Bronchial epithelial cell (primary cell): ENCODE results near the gene HIVEP3. TPM values are rescaled to one million over a fixed set of nuclear protein-coding genes. Genes with fewer than 3 reads are reported as not detected.

Experiments used
- DNase-seq: peaks from one replicate; pipeline ENCODE4 v3.0.0-alpha.2; 2010; ENCODE audit warnings: low read depth
- FAIRE-seq: peaks from 2 replicates; lab custom pipeline; 2011; peaks lifted over from hg19 to GRCh38; lab: Jason Lieb, UNC
- H3K27me3 ChIP-seq: 2 replicates; pipeline ENCODE4 v1.5.1; 2011; ENCODE audit warnings: low read length; ENCODE audit not compliant: control insufficient read depth, insufficient read depth
- H3K36me3 ChIP-seq: 2 replicates; pipeline ENCODE4 v1.5.1; 2011; ENCODE audit warnings: low read length; ENCODE audit not compliant: control insufficient read depth, insufficient read depth
- H3K4me3 ChIP-seq: 2 replicates; pipeline ENCODE4 v1.5.1; 2011; ENCODE audit warnings: mild to moderate bottlenecking, low read depth, low read length, control low read depth
- total RNA-seq: library from RNA; depleted of rRNA; stranded (reverse); fragments of >200 nt; gene quantifications from 2 replicates; pipeline ENCODE4 v1.2.1, GENCODE V29; 2014
- TF ChIP-seq, protein P1 (sequence below): IDR thresholded peaks from 2 replicates; pipeline ENCODE4 v1.5.1; 2011; ENCODE audit warnings: mild to moderate bottlenecking, moderate library complexity, low read length, control low read depth, inconsistent platforms; ENCODE audit not compliant: insufficient read depth, severe bottlenecking

Gene HIVEP3
- total RNA-seq, 1 donor from 2014 or later = under 0.01 TPM

GRCh38 chr1:41915786-41916571 lies 2.7 kb downstream of the HIVEP3 start:
- FAIRE-seq (no peak), DNase-seq (no peak)
- Histone ChIP-seq H3K27me3 (no peaks in the 10 kb centered on the region), H3K4me3 (no peak overlapping the region), H3K36me3 (no peaks in the 10 kb centered on the region)
- TF ChIP-seq, protein P1, sequence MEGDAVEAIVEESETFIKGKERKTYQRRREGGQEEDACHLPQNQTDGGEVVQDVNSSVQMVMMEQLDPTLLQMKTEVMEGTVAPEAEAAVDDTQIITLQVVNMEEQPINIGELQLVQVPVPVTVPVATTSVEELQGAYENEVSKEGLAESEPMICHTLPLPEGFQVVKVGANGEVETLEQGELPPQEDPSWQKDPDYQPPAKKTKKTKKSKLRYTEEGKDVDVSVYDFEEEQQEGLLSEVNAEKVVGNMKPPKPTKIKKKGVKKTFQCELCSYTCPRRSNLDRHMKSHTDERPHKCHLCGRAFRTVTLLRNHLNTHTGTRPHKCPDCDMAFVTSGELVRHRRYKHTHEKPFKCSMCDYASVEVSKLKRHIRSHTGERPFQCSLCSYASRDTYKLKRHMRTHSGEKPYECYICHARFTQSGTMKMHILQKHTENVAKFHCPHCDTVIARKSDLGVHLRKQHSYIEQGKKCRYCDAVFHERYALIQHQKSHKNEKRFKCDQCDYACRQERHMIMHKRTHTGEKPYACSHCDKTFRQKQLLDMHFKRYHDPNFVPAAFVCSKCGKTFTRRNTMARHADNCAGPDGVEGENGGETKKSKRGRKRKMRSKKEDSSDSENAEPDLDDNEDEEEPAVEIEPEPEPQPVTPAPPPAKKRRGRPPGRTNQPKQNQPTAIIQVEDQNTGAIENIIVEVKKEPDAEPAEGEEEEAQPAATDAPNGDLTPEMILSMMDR = no peak

DNA sequence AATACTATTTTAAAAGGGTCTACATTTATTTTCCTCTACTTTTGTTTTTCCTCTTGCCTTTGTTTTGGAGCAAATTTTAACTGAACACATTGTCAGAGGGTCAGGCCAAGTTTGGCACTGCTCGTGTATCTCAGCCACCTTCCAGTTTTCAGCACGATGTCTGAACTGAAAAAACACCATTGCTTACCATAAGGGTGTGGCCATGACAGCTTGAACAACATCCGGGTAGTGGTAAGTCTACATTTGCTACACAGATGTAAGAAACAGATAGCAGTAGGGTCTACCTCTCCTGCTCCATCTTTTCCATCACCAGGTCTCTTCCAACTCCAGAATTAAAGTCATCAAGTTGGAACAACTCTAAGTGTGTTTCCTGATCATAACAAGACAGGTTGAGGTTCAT lies 4.2 kb downstream of the HIVEP3 start:
- TF ChIP-seq, protein P1 = no peak
- H3K27me3 ChIP-seq = no peaks in the 10 kb centered on the region
- DNase-seq (no peak), FAIRE-seq (no peak)
- no peak overlapping the region for H3K4me3 ChIP-seq
- H3K36me3 ChIP-seq = no peaks in the 10 kb centered on the region

DNA sequence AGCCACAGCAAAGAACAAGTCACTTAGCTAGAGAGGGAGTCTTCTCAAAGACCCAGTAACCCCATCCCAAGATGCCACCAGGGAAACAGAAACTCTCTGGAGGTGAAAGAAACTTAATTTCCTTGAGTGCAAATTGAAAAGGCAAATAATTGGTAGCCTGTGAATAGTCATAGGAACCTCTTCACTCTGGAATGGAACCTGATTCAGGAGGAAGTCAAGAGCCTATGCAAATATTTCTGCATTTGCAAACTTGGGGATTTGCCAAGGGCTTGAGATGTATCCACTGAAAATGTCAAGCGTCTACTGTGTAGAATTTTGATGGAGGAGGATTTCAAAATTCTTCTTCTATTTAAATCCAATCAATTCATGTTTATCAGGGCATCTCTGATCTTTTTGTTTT lies 5.7 kb downstream of the HIVEP3 start:
- H3K4me3 ChIP-seq = no peak overlapping the region
- H3K27me3 ChIP-seq = no peaks in the 10 kb centered on the region
- H3K36me3 ChIP-seq = no peaks in the 10 kb centered on the region
- no peak for FAIRE-seq
- no peak for DNase-seq
- TF ChIP-seq, protein P1 = no peak

GRCh38 chr1:41908288-41908895 lies 10.3 kb downstream of the HIVEP3 start:
- FAIRE-seq = no peak
- Histone ChIP-seq H3K36me3 (no peaks in the 10 kb centered on the region), H3K4me3 (no peak overlapping the region), H3K27me3 (no peaks in the 10 kb centered on the region)
- TF ChIP-seq, protein P1 = no peak
- DNase-seq = peak; percentile 53

DNA sequence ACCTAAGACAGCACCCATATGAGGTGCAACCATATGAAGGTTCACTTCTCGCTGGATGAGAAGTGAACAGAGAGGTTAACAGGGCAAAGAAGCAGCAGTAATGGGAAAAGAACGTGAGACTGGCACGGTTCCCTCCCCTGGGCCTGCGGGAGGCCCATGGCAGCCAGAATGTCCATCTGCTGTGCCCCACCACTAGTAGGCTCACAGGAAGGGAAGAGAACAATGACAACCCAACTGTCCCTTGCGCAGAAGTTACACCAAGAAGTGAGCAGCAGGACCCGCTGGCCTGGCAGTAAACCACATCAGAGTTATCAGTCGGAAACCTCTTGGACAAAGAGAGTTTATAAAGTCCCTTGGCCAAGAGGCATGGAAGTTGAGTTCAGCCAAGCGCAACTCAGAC lies 11.3 kb downstream of the HIVEP3 start:
- no peak for FAIRE-seq

More for the DNA sequence above, 11.3 kb downstream of the HIVEP3 start:
- H3K36me3 ChIP-seq = no peaks in the 10 kb centered on the region
- no peak overlapping the region for H3K4me3 ChIP-seq
- TF ChIP-seq, protein P1 = no peak
- no peaks in the 10 kb centered on the region for H3K27me3 ChIP-seq
- DNase-seq = no peak
